ENCODE measurements around the gene MAST4.

The MAST4 gene

GRCh38 chr5:66932457-66932856 lies 336.3 kb downstream of the MAST4 start:
- no peaks in the 10 kb centered on the region for H3K27me3 ChIP-seq (ENCODE audit: control insufficient read depth, insufficient read depth, low read length, poor library complexity, severe bottlenecking)
- H3K4me3 ChIP-seq (ENCODE audit: insufficient read depth, low read depth, low read length), result no peak overlapping the region
- H3K36me3 ChIP-seq (ENCODE audit: control insufficient read depth, insufficient read depth, low read length), result no peaks in the 10 kb centered on the region
- 96 to 97% methylated on average over 3 of the region's 3 CpGs for WGBS, 2 experiments
- no peaks in the 10 kb centered on the region for H3K9me3 ChIP-seq (ENCODE audit: control insufficient read depth, low read length)
- no peaks in the 10 kb centered on the region for H3K4me1 ChIP-seq (ENCODE audit: control insufficient read depth, insufficient read depth, low read length)
- no peak overlapping the region for H3K27ac ChIP-seq (ENCODE audit: insufficient read depth, low read depth, low read length, poor library complexity, severe bottlenecking)

- H3K27ac ChIP-seq (ENCODE audit: insufficient read depth, low read depth, low read length, poor library complexity, severe bottlenecking), result no peak overlapping the region
- 85 to 86% methylated on average over 1 of the region's 1 CpG for WGBS, 2 experiments
- H3K27me3 ChIP-seq (ENCODE audit: control insufficient read depth, insufficient read depth, low read length, poor library complexity, severe bottlenecking), result no peaks in the 10 kb centered on the region
- no peaks in the 10 kb centered on the region for H3K9me3 ChIP-seq (ENCODE audit: control insufficient read depth, low read length)
- H3K36me3 ChIP-seq (ENCODE audit: control insufficient read depth, insufficient read depth, low read length), result no peaks in the 10 kb centered on the region
- no peak overlapping the region for H3K4me3 ChIP-seq (ENCODE audit: insufficient read depth, low read depth, low read length)
- no peaks in the 10 kb centered on the region for H3K4me1 ChIP-seq (ENCODE audit: control insufficient read depth, insufficient read depth, low read length)
Observed at GRCh38 chr5:66933066-66933465, 336.9 kb downstream of the MAST4 start.

GRCh38 chr5:66939094-66939493 lies 342.9 kb downstream of the MAST4 start:
- Histone ChIP-seq H3K4me3 (ENCODE audit: insufficient read depth, low read depth, low read length) (no peak overlapping the region), H3K36me3 (ENCODE audit: control insufficient read depth, insufficient read depth, low read length) (no peaks in the 10 kb centered on the region), H3K27me3 (ENCODE audit: control insufficient read depth, insufficient read depth, low read length, poor library complexity, severe bottlenecking) (no peaks in the 10 kb centered on the region), H3K4me1 (ENCODE audit: control insufficient read depth, insufficient read depth, low read length) (no peaks in the 10 kb centered on the region), H3K9me3 (ENCODE audit: control insufficient read depth, low read length) (no peaks in the 10 kb centered on the region), H3K27ac (ENCODE audit: insufficient read depth, low read depth, low read length, poor library complexity, severe bottlenecking) (no peak overlapping the region)
- WGBS, 2 experiments, result 93% methylated on average over 2 of the region's 2 CpGs; no CpG with 5 or more reads in 1 of the 2 experiments

GRCh38 chr5:66945389-66946349 lies 349.5 kb downstream of the MAST4 start:
- H3K27me3 ChIP-seq (ENCODE audit: control insufficient read depth, insufficient read depth, low read length, poor library complexity, severe bottlenecking), result no peaks in the 10 kb centered on the region
- no peak overlapping the region for H3K27ac ChIP-seq (ENCODE audit: insufficient read depth, low read depth, low read length, poor library complexity, severe bottlenecking)
- no peaks in the 10 kb centered on the region for H3K9me3 ChIP-seq (ENCODE audit: control insufficient read depth, low read length)
- H3K36me3 ChIP-seq (ENCODE audit: control insufficient read depth, insufficient read depth, low read length), result no peaks in the 10 kb centered on the region
- no peaks in the 10 kb centered on the region for H3K4me1 ChIP-seq (ENCODE audit: control insufficient read depth, insufficient read depth, low read length)
- WGBS, 2 experiments, result 65 to 68% methylated on average over 4 to 7 of the region's 7 CpGs
- H3K4me3 ChIP-seq (ENCODE audit: insufficient read depth, low read depth, low read length), result no peak overlapping the region

GRCh38 chr5:66947458-66947857 lies 351.3 kb downstream of the MAST4 start:
- 94 to 99% methylated on average over 3 of the region's 4 CpGs for WGBS, 2 experiments
- no peaks in the 10 kb centered on the region for H3K27me3 ChIP-seq (ENCODE audit: control insufficient read depth, insufficient read depth, low read length, poor library complexity, severe bottlenecking)

GRCh38 chr5:66949066-66949465 lies 352.9 kb downstream of the MAST4 start:
- Histone ChIP-seq H3K4me3 (ENCODE audit: insufficient read depth, low read depth, low read length) (no peak overlapping the region), H3K4me1 (ENCODE audit: control insufficient read depth, insufficient read depth, low read length) (no peaks in the 10 kb centered on the region), H3K27ac (ENCODE audit: insufficient read depth, low read depth, low read length, poor library complexity, severe bottlenecking) (no peak overlapping the region), H3K36me3 (ENCODE audit: control insufficient read depth, insufficient read depth, low read length) (no peaks in the 10 kb centered on the region), H3K27me3 (ENCODE audit: control insufficient read depth, insufficient read depth, low read length, poor library complexity, severe bottlenecking) (no peaks in the 10 kb centered on the region), H3K9me3 (ENCODE audit: control insufficient read depth, low read length) (no peaks in the 10 kb centered on the region)
- WGBS, 2 experiments, result 92 to 95% methylated on average over 4 of the region's 4 CpGs

More at GRCh38 chr5:66947458-66947857, 351.3 kb downstream of the MAST4 start:
- H3K4me1 ChIP-seq (ENCODE audit: control insufficient read depth, insufficient read depth, low read length), result no peaks in the 10 kb centered on the region
- no peaks in the 10 kb centered on the region for H3K9me3 ChIP-seq (ENCODE audit: control insufficient read depth, low read length)
- no peak overlapping the region for H3K4me3 ChIP-seq (ENCODE audit: insufficient read depth, low read depth, low read length)
- H3K36me3 ChIP-seq (ENCODE audit: control insufficient read depth, insufficient read depth, low read length), result no peaks in the 10 kb centered on the region
- no peak overlapping the region for H3K27ac ChIP-seq (ENCODE audit: insufficient read depth, low read depth, low read length, poor library complexity, severe bottlenecking)

GRCh38 chr5:66952153-66952552 lies 356.0 kb downstream of the MAST4 start:
- no peak overlapping the region for H3K4me3 ChIP-seq (ENCODE audit: insufficient read depth, low read depth, low read length)
- H3K27me3 ChIP-seq (ENCODE audit: control insufficient read depth, insufficient read depth, low read length, poor library complexity, severe bottlenecking), result no peaks in the 10 kb centered on the region
- H3K9me3 ChIP-seq (ENCODE audit: control insufficient read depth, low read length), result no peaks in the 10 kb centered on the region
- 88 to 98% methylated on average over 1 of the region's 1 CpG for WGBS, 2 experiments
- no peak overlapping the region for H3K27ac ChIP-seq (ENCODE audit: insufficient read depth, low read depth, low read length, poor library complexity, severe bottlenecking)
- no peaks in the 10 kb centered on the region for H3K36me3 ChIP-seq (ENCODE audit: control insufficient read depth, insufficient read depth, low read length)
- no peaks in the 10 kb centered on the region for H3K4me1 ChIP-seq (ENCODE audit: control insufficient read depth, insufficient read depth, low read length)

- Histone ChIP-seq H3K36me3 (ENCODE audit: control insufficient read depth, insufficient read depth, low read length) (no peaks in the 10 kb centered on the region), H3K27me3 (ENCODE audit: control insufficient read depth, insufficient read depth, low read length, poor library complexity, severe bottlenecking) (no peaks in the 10 kb centered on the region), H3K9me3 (ENCODE audit: control insufficient read depth, low read length) (no peaks in the 10 kb centered on the region), H3K4me3 (ENCODE audit: insufficient read depth, low read depth, low read length) (no peak overlapping the region), H3K27ac (ENCODE audit: insufficient read depth, low read depth, low read length, poor library complexity, severe bottlenecking) (no peak overlapping the region), H3K4me1 (ENCODE audit: control insufficient read depth, insufficient read depth, low read length) (peaks cover 20% of the 10 kb centered on the region)
- WGBS, 2 experiments, result 94 to 95% methylated on average over 2 to 4 of the region's 4 CpGs
Observed at GRCh38 chr5:66956439-66956838, 360.2 kb downstream of the MAST4 start.

- WGBS, 2 experiments, result 63 to 65% methylated on average over 8 to 9 of the region's 10 CpGs
- H3K36me3 ChIP-seq (ENCODE audit: control insufficient read depth, insufficient read depth, low read length), result no peaks in the 10 kb centered on the region
- H3K4me3 ChIP-seq (ENCODE audit: insufficient read depth, low read depth, low read length), result peak overlapping the region; percentile 21
- no peak overlapping the region for H3K27ac ChIP-seq (ENCODE audit: insufficient read depth, low read depth, low read length, poor library complexity, severe bottlenecking)
- H3K9me3 ChIP-seq (ENCODE audit: control insufficient read depth, low read length), result no peaks in the 10 kb centered on the region
- peaks cover 20% of the 10 kb centered on the region for H3K4me1 ChIP-seq (ENCODE audit: control insufficient read depth, insufficient read depth, low read length)
- H3K27me3 ChIP-seq (ENCODE audit: control insufficient read depth, insufficient read depth, low read length, poor library complexity, severe bottlenecking), result no peaks in the 10 kb centered on the region
Observed at GRCh38 chr5:66958201-66958979, 362.2 kb downstream of the MAST4 start.

- Histone ChIP-seq H3K27ac (ENCODE audit: insufficient read depth, low read depth, low read length, poor library complexity, severe bottlenecking) (no peak overlapping the region), H3K4me1 (ENCODE audit: control insufficient read depth, insufficient read depth, low read length) (peaks cover 20% of the 10 kb centered on the region), H3K4me3 (ENCODE audit: insufficient read depth, low read depth, low read length) (peak overlapping the region; percentile 21), H3K9me3 (ENCODE audit: control insufficient read depth, low read length) (no peaks in the 10 kb centered on the region), H3K27me3 (ENCODE audit: control insufficient read depth, insufficient read depth, low read length, poor library complexity, severe bottlenecking) (no peaks in the 10 kb centered on the region), H3K36me3 (ENCODE audit: control insufficient read depth, insufficient read depth, low read length) (no peaks in the 10 kb centered on the region)
- 6 to 8% methylated on average over 11 of the region's 11 CpGs for WGBS, 2 experiments
Observed at GRCh38 chr5:66958980-66959641, 362.9 kb downstream of the MAST4 start.
